Urothelium cell line (cell line): ENCODE results near the gene GOLGA3.
A peak's percentile ranks its signal among the peaks of the same experiment; 100 is the strongest.
"Not testable (repeated sequence)": the region's sequence is repeated elsewhere in the genome, so short reads cannot be mapped to it uniquely, and the experiment has no call there.

Source experiments
- DNase-seq: peaks from one replicate; pipeline ENCODE4 v3.0.0; 2011; ENCODE audit warnings: low spot score, mixed read lengths
- FAIRE-seq: peaks from 2 replicates; lab custom pipeline; 2011; peaks lifted over from hg19 to GRCh38; lab: Jason Lieb, UNC

Gene GOLGA3

GRCh38 chr12:132844681-132845080 lies 16.0 kb upstream of the GOLGA3 start:
- not testable (repeated sequence) for FAIRE-seq, DNase-seq

GRCh38 chr12:132842449-132843045 lies 13.9 kb upstream of the GOLGA3 start:
- FAIRE-seq (no peak), DNase-seq (no peak)

GRCh38 chr12:132841151-132841550 lies 12.5 kb upstream of the GOLGA3 start:
- FAIRE-seq (no peak), DNase-seq (no peak)

GRCh38 chr12:132840536-132840935 lies 11.9 kb upstream of the GOLGA3 start:
- FAIRE-seq = no peak
- no peak for DNase-seq

GRCh38 chr12:132839558-132840235 lies 11.0 kb upstream of the GOLGA3 start:
- DNase-seq (no peak), FAIRE-seq (no peak)

- DNase-seq (no peak), FAIRE-seq (no peak)
Observed at GRCh38 chr12:132838410-132839080, 9.9 kb upstream of the GOLGA3 start.

- FAIRE-seq = no peak
- no peak for DNase-seq
Observed at GRCh38 chr12:132837693-132838409, 9.2 kb upstream of the GOLGA3 start.

- DNase-seq (no peak), FAIRE-seq (no peak)
Observed at GRCh38 chr12:132836795-132837331, 8.2 kb upstream of the GOLGA3 start.

- DNase-seq, FAIRE-seq: not testable (repeated sequence)
Observed at GRCh38 chr12:132836230-132836629, 7.6 kb upstream of the GOLGA3 start.

- DNase-seq (no peak), FAIRE-seq (no peak)
Observed at GRCh38 chr12:132835076-132836025, 6.7 kb upstream of the GOLGA3 start.

GRCh38 chr12:132834181-132834711 lies 5.6 kb upstream of the GOLGA3 start:
- DNase-seq = no peak
- no peak for FAIRE-seq

- FAIRE-seq (no peak), DNase-seq (no peak)
Observed at GRCh38 chr12:132833341-132833740, 4.7 kb upstream of the GOLGA3 start.

- FAIRE-seq (peak; percentile 48), DNase-seq (no peak)
Observed at GRCh38 chr12:132831771-132832170, 3.1 kb upstream of the GOLGA3 start.

GRCh38 chr12:132827763-132828703 lies 636 bp downstream of the GOLGA3 start:
- no peak for FAIRE-seq
- peak; percentile 28 for DNase-seq

GRCh38 chr12:132825861-132826260 lies 2.8 kb downstream of the GOLGA3 start:
- FAIRE-seq = no peak
- DNase-seq = no peak

- DNase-seq (no peak), FAIRE-seq (no peak)
Observed at GRCh38 chr12:132825089-132825488, 3.6 kb downstream of the GOLGA3 start.

- DNase-seq (no peak), FAIRE-seq (no peak)
Observed at GRCh38 chr12:132824053-132824452, 4.6 kb downstream of the GOLGA3 start.

- DNase-seq (no peak), FAIRE-seq (no peak)
Observed at GRCh38 chr12:132818562-132818961, 10.1 kb downstream of the GOLGA3 start.

GRCh38 chr12:132814232-132814631 lies 14.4 kb downstream of the GOLGA3 start:
- DNase-seq (no peak), FAIRE-seq (no peak)
